CD4-positive, CD25-positive, alpha-beta regulatory T cell (primary cell): ENCODE results near the gene WWOX. TPM values are rescaled to one million over a fixed set of nuclear protein-coding genes. Genes with fewer than 3 reads are reported as not detected.
A peak's percentile ranks its signal among the peaks of the same experiment; 100 is the strongest.

Experiments used
- ATAC-seq, 2 donors: fragments of 150-1000 bp; cut with Tn5 transposase; one replicate each; pipeline ENCODE4 v1.10.0; 2021; ENCODE audit warnings: low read depth in 2 of 2, moderate number of reproducible peaks in 2 of 2, moderate library complexity in 1 of 2
- DNase-seq, 3 donors: peaks; one replicate each; pipeline versions ENCODE4 v3.0.0 to v3.0.0-alpha.2; 2012 to 2022; ENCODE audit warnings: mixed read lengths in 1 of 3
- H3K27ac ChIP-seq: one replicate; pipeline ENCODE4 v1.7.0; 2013; ENCODE audit warnings: mild to moderate bottlenecking, low read length; ENCODE audit not compliant: insufficient read depth, poor library complexity, severe bottlenecking
- H3K27me3 ChIP-seq: one replicate; pipeline ENCODE4 v1.7.0; 2013; ENCODE audit warnings: low read length; ENCODE audit not compliant: control insufficient read depth, insufficient read depth
- H3K36me3 ChIP-seq: one replicate; pipeline ENCODE4 v1.7.0; 2013; ENCODE audit warnings: mild to moderate bottlenecking, low read length, moderate library complexity; ENCODE audit not compliant: control insufficient read depth, insufficient read depth
- H3K4me1 ChIP-seq: 2 replicates; pipeline ENCODE4 v1.7.0; 2013; ENCODE audit warnings: mild to moderate bottlenecking, low read length; ENCODE audit not compliant: insufficient read depth, control insufficient read depth, poor library complexity, severe bottlenecking
- H3K4me3 ChIP-seq: one replicate; pipeline ENCODE4 v1.7.0; 2013; ENCODE audit warnings: low read depth, mild to moderate bottlenecking, low read length, moderate library complexity
- H3K9me3 ChIP-seq, 2 experiments: 1 replicate in 1 of 2; 2 replicates in 1 of 2; pipeline ENCODE4 v1.7.0; 2013; ENCODE audit warnings: low read length in 2 of 2, mild to moderate bottlenecking in 1 of 2, moderate library complexity in 1 of 2; ENCODE audit not compliant: control insufficient read depth in 2 of 2
- H3K27ac Mint-ChIP-seq, 3 donors: one replicate each; pipeline ENCODE4 v1.8.0; 2020 to 2022; ENCODE audit warnings: mild to moderate bottlenecking in 3 of 3, mixed read lengths in 3 of 3, moderate library complexity in 2 of 3
- H3K27me3 Mint-ChIP-seq: one replicate; pipeline ENCODE4 v1.8.0; 2022; ENCODE audit warnings: mild to moderate bottlenecking, mixed read lengths
- H3K36me3 Mint-ChIP-seq: one replicate; pipeline ENCODE4 v1.8.0; 2020; ENCODE audit warnings: mixed read lengths
- H3K4me1 Mint-ChIP-seq, 4 donors: one replicate each; pipeline ENCODE4 v1.8.0; 2020 to 2022; ENCODE audit warnings: mixed read lengths in 4 of 4, mild to moderate bottlenecking in 1 of 4
- H3K4me3 Mint-ChIP-seq, 4 donors: one replicate each; pipeline ENCODE4 v1.8.0; 2020 to 2022; ENCODE audit warnings: mild to moderate bottlenecking in 4 of 4, mixed read lengths in 4 of 4, moderate library complexity in 3 of 4
- H3K9me3 Mint-ChIP-seq, 7 donors: one replicate each; pipeline ENCODE4 v1.8.0; 2020 to 2022; ENCODE audit warnings: mixed read lengths in 7 of 7, mild to moderate bottlenecking in 3 of 7, moderate library complexity in 2 of 7
- polyA plus RNA-seq, 4 donors: library from polyadenylated mRNA; unstranded; fragments of 300-500 nt; fragmentation: Illumina TruSeq; gene quantifications; one replicate each; pipeline ENCODE4 v1.2.3, GENCODE V29; 2021
- total RNA-seq: library from RNA; stranded (reverse); gene quantifications from one replicate; pipeline ENCODE4 v1.2.3, GENCODE V29; 2022

The WWOX gene
- total and polyA plus RNA-seq, 5 donors from 2014 or later = 10.3 to 18.6 (median 12.8) TPM

- H3K4me1 Mint-ChIP-seq = peaks cover 2 to 6% (median 4%) of the 10 kb centered on the region in 4 donors
- H3K27me3 Mint-ChIP-seq = no peaks in the 10 kb centered on the region
- H3K27ac Mint-ChIP-seq = peak overlapping the region in 1 of 3 donors; percentile 30
- H3K27ac ChIP-seq = no peak overlapping the region
- no peaks in the 10 kb centered on the region for H3K9me3 ChIP-seq
- H3K9me3 Mint-ChIP-seq = peaks cover 0 to under 1% (median 0%) of the 10 kb centered on the region in 7 donors
- H3K4me3 ChIP-seq = no peak overlapping the region
- H3K4me3 Mint-ChIP-seq = no peak overlapping the region
- H3K36me3 ChIP-seq = peaks cover 4% of the 10 kb centered on the region
- peak in 2 of 3 donors; percentile 61 to 70 for DNase-seq
- H3K4me1 ChIP-seq = no peaks in the 10 kb centered on the region
- no peaks in the 10 kb centered on the region for H3K27me3 ChIP-seq
- peaks cover 24% of the 10 kb centered on the region for H3K36me3 Mint-ChIP-seq
- peak; percentile 46 to 66 for ATAC-seq
These were observed 23.4 kb downstream of the WWOX start for GRCh38 chr16:78122774-78123315.

- Mint-ChIP-seq H3K9me3 (peaks cover 0 to 1% (median 0%) of the 10 kb centered on the region in 7 donors), H3K27me3 (no peaks in the 10 kb centered on the region), H3K36me3 (peaks cover 34% of the 10 kb centered on the region), H3K4me3 (no peak overlapping the region), H3K27ac (no peak overlapping the region), H3K4me1 (peaks cover 2 to 6% (median 4%) of the 10 kb centered on the region in 4 donors)
- Histone ChIP-seq H3K4me3 (no peak overlapping the region), H3K4me1 (no peaks in the 10 kb centered on the region), H3K27ac (no peak overlapping the region), H3K27me3 (no peaks in the 10 kb centered on the region), H3K36me3 (peaks cover under 1% of the 10 kb centered on the region), H3K9me3 (no peaks in the 10 kb centered on the region)
- ATAC-seq (no peak), DNase-seq (no peak)
These were observed 25.8 kb downstream of the WWOX start for GRCh38 chr16:78125112-78125844.

- no peak overlapping the region for H3K4me3 Mint-ChIP-seq
- Histone ChIP-seq H3K4me3 (no peak overlapping the region), H3K36me3 (peaks cover 6% of the 10 kb centered on the region), H3K27ac (no peak overlapping the region), H3K9me3 (no peaks in the 10 kb centered on the region), H3K27me3 (no peaks in the 10 kb centered on the region), H3K4me1 (no peaks in the 10 kb centered on the region)
- ATAC-seq (no peak), DNase-seq (no peak)
- no peaks in the 10 kb centered on the region for H3K27me3 Mint-ChIP-seq
- H3K27ac Mint-ChIP-seq = no peak overlapping the region
- H3K4me1 Mint-ChIP-seq = peaks cover 2 to 6% (median 4%) of the 10 kb centered on the region in 4 donors
- H3K9me3 Mint-ChIP-seq = peaks cover 0 to 1% (median 0%) of the 10 kb centered on the region in 7 donors
- peaks cover 34% of the 10 kb centered on the region for H3K36me3 Mint-ChIP-seq
These were observed 27.2 kb downstream of the WWOX start for GRCh38 chr16:78126662-78127061.

GRCh38 chr16:78127130-78127529, 27.7 kb downstream of the WWOX start:
- H3K27me3 Mint-ChIP-seq = no peaks in the 10 kb centered on the region
- no peak overlapping the region for H3K4me3 Mint-ChIP-seq

GRCh38 chr16:78128913-78129312, 29.5 kb downstream of the WWOX start:
- H3K27me3 ChIP-seq = no peaks in the 10 kb centered on the region
- peaks cover 0 to 1% (median 0%) of the 10 kb centered on the region in 7 donors for H3K9me3 Mint-ChIP-seq
- no peak overlapping the region for H3K4me3 Mint-ChIP-seq
- H3K9me3 ChIP-seq = no peaks in the 10 kb centered on the region
- H3K4me3 ChIP-seq = no peak overlapping the region
- DNase-seq (no peak), ATAC-seq (no peak)
- no peaks in the 10 kb centered on the region for H3K27me3 Mint-ChIP-seq
- H3K36me3 Mint-ChIP-seq = peaks cover 44% of the 10 kb centered on the region
- peaks cover 6% of the 10 kb centered on the region for H3K36me3 ChIP-seq
- no peak overlapping the region for H3K27ac Mint-ChIP-seq
- H3K4me1 Mint-ChIP-seq = no peaks in the 10 kb centered on the region
- H3K4me1 ChIP-seq = no peaks in the 10 kb centered on the region
- H3K27ac ChIP-seq = no peak overlapping the region

More at GRCh38 chr16:78127130-78127529, 27.7 kb downstream of the WWOX start:
- H3K27me3 ChIP-seq = no peaks in the 10 kb centered on the region
- ATAC-seq = no peak
- H3K4me1 Mint-ChIP-seq = peaks cover 2 to 6% (median 4%) of the 10 kb centered on the region in 4 donors
- H3K4me1 ChIP-seq = no peaks in the 10 kb centered on the region
- H3K36me3 Mint-ChIP-seq = peaks cover 35% of the 10 kb centered on the region
- H3K9me3 ChIP-seq = no peaks in the 10 kb centered on the region
- H3K9me3 Mint-ChIP-seq = peaks cover 0 to 1% (median 0%) of the 10 kb centered on the region in 7 donors
- peaks cover 6% of the 10 kb centered on the region for H3K36me3 ChIP-seq
- no peak overlapping the region for H3K27ac ChIP-seq
- no peak overlapping the region for H3K27ac Mint-ChIP-seq
- H3K4me3 ChIP-seq = no peak overlapping the region
- DNase-seq = no peak

- H3K9me3 ChIP-seq = no peaks in the 10 kb centered on the region
- no peak overlapping the region for H3K27ac ChIP-seq
- H3K9me3 Mint-ChIP-seq = peaks cover 0 to 1% (median 0%) of the 10 kb centered on the region in 7 donors
- no peak overlapping the region for H3K27ac Mint-ChIP-seq
- no peak overlapping the region for H3K4me3 ChIP-seq
- H3K4me1 ChIP-seq = no peaks in the 10 kb centered on the region
- ATAC-seq (no peak), DNase-seq (no peak)
- H3K36me3 ChIP-seq = peaks cover 6% of the 10 kb centered on the region
- H3K36me3 Mint-ChIP-seq = peaks cover 45% of the 10 kb centered on the region
- no peaks in the 10 kb centered on the region for H3K4me1 Mint-ChIP-seq
- H3K27me3 Mint-ChIP-seq = no peaks in the 10 kb centered on the region
- no peak overlapping the region for H3K4me3 Mint-ChIP-seq
- H3K27me3 ChIP-seq = no peaks in the 10 kb centered on the region
These were observed 29.9 kb downstream of the WWOX start for GRCh38 chr16:78129349-78129748.

- Histone ChIP-seq H3K9me3 (no peaks in the 10 kb centered on the region), H3K4me1 (no peaks in the 10 kb centered on the region), H3K36me3 (peaks cover 6% of the 10 kb centered on the region), H3K27me3 (no peaks in the 10 kb centered on the region), H3K4me3 (no peak overlapping the region), H3K27ac (no peak overlapping the region)
- H3K27me3 Mint-ChIP-seq = no peaks in the 10 kb centered on the region
- H3K36me3 Mint-ChIP-seq = peaks cover 37% of the 10 kb centered on the region
- no peak overlapping the region for H3K4me3 Mint-ChIP-seq
- DNase-seq (no peak), ATAC-seq (no peak)
- peaks cover 0 to 1% (median 0%) of the 10 kb centered on the region in 7 donors for H3K9me3 Mint-ChIP-seq
- peaks cover 0 to 7% (median 4%) of the 10 kb centered on the region in 4 donors for H3K4me1 Mint-ChIP-seq
- H3K27ac Mint-ChIP-seq = no peak overlapping the region
These were observed 30.7 kb downstream of the WWOX start for GRCh38 chr16:78130083-78130608.
